ENCODE measurements around the gene TAGAP.
"Not testable (repeated sequence)": the region's sequence is repeated elsewhere in the genome, so short reads cannot be mapped to it uniquely, and the experiment has no call there.

Gene TAGAP

DNA sequence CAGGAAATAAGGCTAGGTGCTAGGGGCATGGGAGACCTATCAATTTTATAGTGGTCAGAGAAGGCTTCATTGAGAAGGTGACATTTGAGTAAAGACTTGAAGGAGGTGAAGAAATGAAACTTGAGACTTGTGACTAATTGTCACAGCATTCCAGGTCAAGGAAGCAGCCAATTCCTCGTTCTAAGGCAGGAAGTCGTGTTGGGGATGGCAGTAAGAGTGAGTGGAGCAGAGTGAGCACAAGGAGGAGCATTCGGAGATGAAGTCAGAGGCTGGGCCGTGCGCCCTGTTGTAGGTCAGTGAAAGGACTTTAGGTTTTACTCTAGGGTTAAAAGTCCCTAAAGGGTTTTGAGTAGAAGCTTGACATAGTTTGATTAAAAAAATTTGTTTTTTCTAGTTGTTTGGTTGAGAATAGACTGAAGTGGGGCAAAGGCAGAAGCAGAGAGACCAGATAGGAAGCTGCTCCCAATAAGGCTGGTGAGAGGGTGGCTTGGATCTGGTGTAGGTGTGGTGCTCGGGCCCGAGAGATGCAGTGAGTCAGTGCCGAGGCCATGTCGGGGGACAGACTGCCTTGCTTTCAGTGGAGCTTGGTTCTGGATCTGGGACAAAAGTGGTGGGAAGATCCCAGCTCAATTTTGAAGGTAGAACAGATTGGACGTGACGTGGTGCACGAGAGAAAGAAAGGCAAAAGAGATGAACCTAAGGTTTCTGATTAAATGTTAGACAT, 42.2 kb downstream of the TAGAP start:
- Histone ChIP-seq H3K9me3 (no peaks in the 10 kb centered on the region), H3K4me1 (no peaks in the 10 kb centered on the region; the same call in 1 of the 2 replicates), H3K27me3 (ENCODE audit: low read depth) (no peaks in the 10 kb centered on the region), H3K4me3 (no peak overlapping the region), H3K36me3 (replicated peaks) (no peaks in the 10 kb centered on the region)
- in situ Hi-C loops (cut with MboI; ENCODE audit: low sequenced_read_pairs), result no loop called here
- DNase-seq (ENCODE audit: low spot score in 2 of 2), result no peak

DNA sequence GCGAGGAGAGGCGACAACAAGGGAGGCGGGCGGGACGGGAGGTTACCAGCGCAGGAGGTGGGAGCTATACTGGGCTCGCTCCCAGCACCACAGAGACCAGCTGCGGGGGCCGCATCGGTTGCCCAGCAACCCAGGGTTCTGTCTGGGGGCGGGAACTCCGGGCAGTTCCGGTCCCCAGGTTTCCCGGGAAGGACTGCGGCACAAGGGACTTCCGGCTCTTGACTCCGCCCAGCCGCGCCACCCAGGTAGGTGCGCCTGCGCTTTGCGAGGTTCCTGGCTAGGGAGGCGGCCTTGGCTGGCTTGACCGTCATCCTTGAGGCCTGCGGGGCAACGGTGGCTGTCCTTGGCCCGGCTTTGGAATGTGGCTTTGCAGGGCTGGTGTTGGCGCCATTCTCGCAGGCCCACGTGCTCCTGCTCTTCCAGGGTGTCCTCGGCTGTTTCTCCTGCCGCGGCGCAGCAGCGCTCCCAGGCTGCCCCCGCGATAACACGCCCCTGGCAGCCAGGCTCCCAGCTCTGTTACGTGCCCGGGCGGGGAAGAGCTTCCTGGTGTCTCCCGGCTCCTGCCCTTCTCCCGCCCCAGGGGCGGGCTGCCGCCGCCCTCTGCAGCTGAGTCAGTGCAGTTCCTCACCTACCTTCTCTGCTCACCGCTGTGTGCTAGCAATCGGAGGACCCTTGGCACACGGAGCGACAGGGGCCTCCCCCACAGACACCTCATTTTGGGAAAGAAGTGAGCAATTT, 45.0 kb downstream of the TAGAP start, which contains the start of gene RSPH3:
Gene RSPH3, minus strand, starts transcription at position 537 of the 738 bp plus-strand sequence. CDS start 652 bp downstream, outside the sequence.
- in situ Hi-C loops (cut with MboI; ENCODE audit: low sequenced_read_pairs), result no loop called here
- peak; percentile 94 to 97 for DNase-seq (ENCODE audit: low spot score in 2 of 2)
- Histone ChIP-seq H3K4me3 (peak within 1 kb of the TSS; percentile 71), H3K9me3 (no peaks in the 10 kb centered on the region), H3K36me3 (replicated peaks) (no peaks in the 10 kb centered on the region), H3K4me1 (no peaks in the 10 kb centered on the region; the same call in 1 of the 2 replicates), H3K27me3 (ENCODE audit: low read depth) (no peaks in the 10 kb centered on the region)

DNA sequence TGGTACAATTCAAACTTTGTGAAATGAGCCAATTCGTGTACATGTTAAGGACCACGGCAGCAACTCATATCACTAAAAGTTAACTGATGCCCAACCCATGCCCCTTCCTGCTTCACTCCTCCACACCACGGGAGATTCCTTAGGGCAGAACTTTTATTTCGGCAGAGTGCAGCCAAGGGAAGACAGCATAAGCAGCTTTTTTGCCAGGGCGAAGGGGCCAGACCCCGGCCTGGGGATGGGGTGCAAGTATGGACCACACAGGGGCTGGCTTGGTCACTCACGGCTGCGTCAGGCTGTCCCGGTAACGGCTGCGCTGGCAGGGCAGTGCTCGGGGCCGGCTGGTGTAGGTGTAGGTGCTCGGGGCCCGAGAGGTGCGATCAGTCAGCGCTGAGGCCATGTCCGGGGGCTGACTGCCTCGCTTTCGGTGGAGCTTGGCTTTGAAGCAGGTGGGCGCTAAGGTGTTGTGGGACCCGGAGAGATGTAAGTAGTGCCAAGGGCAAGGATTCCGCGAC, 45.6 kb downstream of the TAGAP start:
- no peak for DNase-seq (ENCODE audit: low spot score in 2 of 2)
- H3K36me3 ChIP-seq (replicated peaks), result no peaks in the 10 kb centered on the region
- in situ Hi-C loops (cut with MboI; ENCODE audit: low sequenced_read_pairs), result no loop called here
- H3K27me3 ChIP-seq (ENCODE audit: low read depth), result no peaks in the 10 kb centered on the region
- no peaks in the 10 kb centered on the region; the same call in 1 of the 2 replicates for H3K4me1 ChIP-seq
- H3K4me3 ChIP-seq, result peak overlapping the region; percentile 71
- no peaks in the 10 kb centered on the region for H3K9me3 ChIP-seq

DNA sequence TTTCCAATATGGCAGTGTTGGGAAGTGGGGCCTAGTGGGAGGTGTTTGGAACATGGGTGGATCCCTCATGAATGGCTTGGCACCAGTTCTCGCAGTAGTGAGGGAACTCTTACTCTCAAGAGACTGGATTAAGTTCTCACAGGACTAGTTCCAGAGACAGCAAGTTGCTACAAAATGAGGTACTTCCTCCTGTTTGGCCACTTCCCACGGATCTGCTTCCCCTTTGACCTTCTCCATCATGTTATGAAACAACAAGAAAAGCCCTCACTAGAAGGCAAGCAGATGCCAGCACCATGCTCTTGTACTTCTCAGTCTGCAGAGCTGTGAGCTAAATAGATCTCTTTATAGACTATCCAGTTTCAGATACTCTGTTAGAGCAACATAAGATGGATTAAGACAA, 47.9 kb downstream of the TAGAP start:
- H3K4me3 ChIP-seq, result no peak overlapping the region
- H3K4me1 ChIP-seq, result no peaks in the 10 kb centered on the region; the same call in 1 of the 2 replicates
- no peak for DNase-seq (ENCODE audit: low spot score in 2 of 2)
- no peaks in the 10 kb centered on the region for H3K36me3 ChIP-seq (replicated peaks)
- H3K9me3 ChIP-seq, result no peaks in the 10 kb centered on the region
- in situ Hi-C loops (cut with MboI; ENCODE audit: low sequenced_read_pairs), result no loop called here
- no peaks in the 10 kb centered on the region for H3K27me3 ChIP-seq (ENCODE audit: low read depth)

DNA sequence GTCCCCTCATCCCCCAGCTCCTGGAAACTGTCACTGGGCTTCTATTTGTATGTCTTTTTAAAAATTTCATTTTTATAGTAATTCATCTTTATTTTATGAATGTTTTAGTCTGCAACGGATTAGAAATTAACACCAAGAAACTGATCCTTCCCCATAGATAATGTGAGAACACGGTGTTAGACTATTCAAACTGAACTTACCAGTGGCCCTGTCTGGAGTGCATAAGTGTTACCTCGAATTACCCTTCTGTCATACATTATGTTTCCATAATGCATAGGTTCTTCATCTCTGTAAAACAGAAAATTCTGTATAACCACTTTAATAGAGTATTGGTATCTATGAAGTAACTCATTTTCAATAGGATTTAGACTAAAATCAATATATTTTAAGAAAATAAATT, 51.2 kb downstream of the TAGAP start:
- in situ Hi-C loops (cut with MboI; ENCODE audit: low sequenced_read_pairs), result no loop called here
- Histone ChIP-seq H3K4me1 (no peaks in the 10 kb centered on the region), H3K4me3 (no peak overlapping the region), H3K9me3 (no peaks in the 10 kb centered on the region; the same call in 1 of the 2 replicates), H3K27me3 (ENCODE audit: low read depth) (no peaks in the 10 kb centered on the region), H3K36me3 (replicated peaks) (no peaks in the 10 kb centered on the region)
- DNase-seq (ENCODE audit: low spot score in 2 of 2), result no peak

DNA sequence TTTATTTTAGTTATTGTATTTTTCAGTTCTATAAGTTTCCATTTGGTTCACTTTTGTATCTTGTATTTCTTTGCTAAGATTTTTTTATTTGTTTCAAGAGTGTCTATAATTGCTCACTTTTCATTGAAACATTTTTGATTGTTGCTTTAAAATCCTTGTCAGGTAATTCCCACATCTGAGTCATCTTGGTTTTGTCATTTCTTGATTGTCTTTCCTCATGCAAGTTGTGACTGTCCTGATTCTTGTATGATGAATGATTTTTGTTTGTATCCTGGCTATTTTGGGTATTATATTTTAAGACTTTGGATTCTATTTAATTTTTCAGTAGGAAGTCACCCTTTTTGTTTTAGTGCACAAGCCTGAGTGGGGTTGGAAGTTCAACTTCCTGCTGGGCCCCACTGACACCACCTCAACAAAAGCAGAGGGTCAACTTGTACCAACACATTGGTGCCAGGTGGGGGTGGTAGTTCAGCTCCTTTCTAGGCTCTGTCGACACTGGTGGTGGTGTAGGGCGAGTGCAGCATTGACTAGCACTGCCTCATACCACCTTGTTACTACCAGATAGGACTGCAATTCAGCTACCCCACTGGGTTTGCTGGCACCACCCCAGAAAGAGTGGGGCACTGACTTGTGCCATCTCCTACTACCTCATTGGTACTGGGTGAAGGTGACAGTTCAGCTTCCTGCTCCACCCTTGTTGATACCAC, 53.6 kb downstream of the TAGAP start:
- in situ Hi-C loops (cut with MboI; ENCODE audit: low sequenced_read_pairs), result no loop called here
- H3K27me3 ChIP-seq (ENCODE audit: low read depth), result no peaks in the 10 kb centered on the region

DNA sequence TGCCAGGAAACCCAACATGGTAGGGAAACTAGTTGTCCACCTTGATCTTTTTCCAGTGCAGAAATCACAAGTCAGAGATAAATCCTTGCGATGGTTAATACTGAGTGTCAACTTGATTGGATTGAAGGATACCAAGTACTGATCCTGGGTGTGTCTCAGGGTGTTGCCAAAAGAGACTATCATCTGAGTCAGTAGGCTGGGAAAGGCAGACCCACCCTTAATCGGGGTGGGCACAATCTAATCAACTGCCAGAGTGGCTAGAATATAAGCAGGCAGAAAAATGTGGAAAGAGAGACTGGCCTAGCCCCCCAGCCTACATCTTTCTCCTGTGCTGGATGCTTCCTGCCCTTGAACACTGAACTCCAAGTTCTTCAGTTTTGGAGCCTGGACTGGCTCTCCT, 55.1 kb downstream of the TAGAP start:
- H3K36me3 ChIP-seq (replicated peaks); H3K4me3 ChIP-seq; H3K4me1 ChIP-seq; DNase-seq (ENCODE audit: low spot score in 2 of 2); in situ Hi-C loops (cut with MboI; ENCODE audit: low sequenced_read_pairs); H3K9me3 ChIP-seq; H3K27me3 ChIP-seq (ENCODE audit: low read depth): not testable (repeated sequence)

More for the DNA sequence above, 53.6 kb downstream of the TAGAP start:
- no peak for DNase-seq (ENCODE audit: low spot score in 2 of 2)
- Histone ChIP-seq H3K4me3 (no peak overlapping the region), H3K4me1 (no peaks in the 10 kb centered on the region), H3K36me3 (replicated peaks) (no peaks in the 10 kb centered on the region), H3K9me3 (no peaks in the 10 kb centered on the region; the same call in 1 of the 2 replicates)

DNA sequence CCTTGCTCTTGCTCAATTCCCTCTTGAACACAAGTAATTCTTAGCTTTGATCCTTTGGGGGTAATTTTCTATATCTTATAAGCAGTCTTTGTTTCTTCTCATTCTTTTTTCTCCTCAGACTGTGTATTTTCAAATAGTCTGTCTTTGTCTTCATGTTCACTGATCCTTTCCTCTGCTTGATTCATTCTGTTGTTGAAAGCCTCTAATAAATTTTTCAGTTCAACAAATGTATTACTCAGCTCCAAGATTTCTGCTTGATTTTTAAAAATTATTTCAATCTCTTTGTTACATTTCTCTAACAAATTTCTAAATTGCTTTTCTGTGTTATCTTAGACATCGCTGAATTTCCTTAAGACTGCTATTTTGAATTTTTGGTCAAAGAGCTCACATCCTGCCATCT, 56.3 kb downstream of the TAGAP start:
- Histone ChIP-seq H3K9me3 (no peaks in the 10 kb centered on the region; the same call in 1 of the 2 replicates), H3K36me3 (replicated peaks) (no peaks in the 10 kb centered on the region), H3K4me1 (no peaks in the 10 kb centered on the region), H3K4me3 (no peak overlapping the region), H3K27me3 (ENCODE audit: low read depth) (no peaks in the 10 kb centered on the region)
- DNase-seq (ENCODE audit: low spot score in 2 of 2), result no peak
- in situ Hi-C loops (cut with MboI; ENCODE audit: low sequenced_read_pairs), result no loop called here

DNA sequence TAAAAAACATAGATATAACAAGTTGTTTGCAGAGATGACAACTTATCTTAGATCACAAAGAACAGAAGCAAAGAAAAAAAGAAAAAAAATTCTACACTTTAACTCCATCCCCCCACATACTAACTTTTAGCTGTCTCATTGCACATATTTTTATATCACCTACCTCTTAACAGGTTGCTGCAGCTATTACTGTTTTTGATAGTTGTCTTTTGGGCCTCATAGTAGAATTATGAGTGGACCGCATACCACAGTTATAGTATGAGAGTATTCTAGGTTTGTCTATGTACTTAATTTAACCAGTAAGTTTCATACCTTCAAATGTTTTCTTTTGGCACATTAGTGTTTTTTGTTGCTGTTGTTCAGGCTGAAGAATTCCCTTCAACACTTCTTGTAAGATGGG, 57.1 kb downstream of the TAGAP start:
- no peaks in the 10 kb centered on the region; the same call in 1 of the 2 replicates for H3K9me3 ChIP-seq
- H3K4me3 ChIP-seq, result no peak overlapping the region
- no peak for DNase-seq (ENCODE audit: low spot score in 2 of 2)
- no peaks in the 10 kb centered on the region for H3K4me1 ChIP-seq
- H3K36me3 ChIP-seq (replicated peaks), result no peaks in the 10 kb centered on the region
- H3K27me3 ChIP-seq (ENCODE audit: low read depth), result no peaks in the 10 kb centered on the region
- in situ Hi-C loops (cut with MboI; ENCODE audit: low sequenced_read_pairs), result no loop called here
